Right ventricle myocardium inferior (tissue), 1 donor: Measurements from ENCODE around the gene BCDIN3D. TPM values are rescaled to one million over a fixed set of nuclear protein-coding genes. Genes with fewer than 3 reads are reported as not detected.
"Not testable (repeated sequence)": the region's sequence is repeated elsewhere in the genome, so short reads cannot be mapped to it uniquely, and the experiment has no call there.

Experiments used
- ATAC-seq: fragments of 200-7000 bp; cut with Tn5 transposase; one replicate; pipeline ENCODE4 v1.9.1; 2020; ENCODE audit warnings: mild to moderate bottlenecking, moderate library complexity
- DNase-seq: peaks from one replicate; pipeline ENCODE4 v3.0.0; 2021; ENCODE audit errors: missing footprints
- intact Hi-C: fragments of 100-400 bp; cut with DNase I; formaldehyde crosslinking; loops from one replicate; pipeline ENCODE4 v1.11.0; 2022
- total RNA-seq: library from RNA; stranded (reverse); fragmentation: NEBNext Ultra II Directional; extraction: Animal tissue kit (Norgen Biotek cat#: 25700); gene quantifications from one replicate; pipeline ENCODE4 v1.2.1, GENCODE V29; 2021
- donor health status: DM: no; HTN: yes; CAD: no; lungs with severe emphysema.

The BCDIN3D gene
- total RNA-seq, 1 donor from 2014 or later, result 2.6 TPM

DNA sequence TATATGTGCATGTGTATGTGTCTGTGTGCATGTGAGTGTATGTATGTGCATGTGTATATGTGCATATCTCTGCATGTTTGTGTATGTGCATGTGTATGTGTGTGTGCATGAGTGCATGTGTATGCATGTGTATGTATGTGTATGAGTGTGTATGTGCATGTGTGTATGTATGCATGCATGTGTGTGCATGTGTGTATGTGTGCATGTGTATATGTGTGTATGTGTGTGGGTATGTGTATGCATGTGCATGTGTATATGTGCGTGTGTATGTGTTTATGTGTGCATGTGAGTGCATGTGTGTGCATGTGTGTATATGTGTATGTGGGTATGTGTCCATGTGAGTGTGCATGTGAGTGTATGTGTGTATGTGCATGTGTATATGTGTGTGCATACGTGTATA lies 36.2 kb upstream of the BCDIN3D start:
- DNase-seq, ATAC-seq, intact Hi-C loops: not testable (repeated sequence)

DNA sequence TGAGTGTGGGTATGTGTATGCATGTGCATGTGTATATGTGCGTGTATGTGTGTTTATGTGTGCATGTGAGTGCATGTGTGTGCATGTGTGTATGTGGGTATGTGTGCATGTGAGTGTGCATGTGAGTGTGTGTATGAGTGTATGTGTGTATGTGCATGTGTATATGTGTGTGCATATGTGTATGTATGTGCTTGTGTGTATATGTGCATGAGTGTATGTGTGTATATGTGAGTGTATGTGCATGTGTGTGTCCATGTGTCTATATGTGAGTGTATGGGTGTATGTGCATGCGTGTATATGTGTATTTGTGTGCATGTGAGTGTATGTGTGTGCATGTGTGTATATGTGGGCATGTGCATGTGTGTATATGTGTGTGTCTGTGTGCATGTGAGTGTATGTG lies 35.1 kb upstream of the BCDIN3D start:
- ATAC-seq (no peak), DNase-seq (no peak)
- intact Hi-C loops, result no loop called here

DNA sequence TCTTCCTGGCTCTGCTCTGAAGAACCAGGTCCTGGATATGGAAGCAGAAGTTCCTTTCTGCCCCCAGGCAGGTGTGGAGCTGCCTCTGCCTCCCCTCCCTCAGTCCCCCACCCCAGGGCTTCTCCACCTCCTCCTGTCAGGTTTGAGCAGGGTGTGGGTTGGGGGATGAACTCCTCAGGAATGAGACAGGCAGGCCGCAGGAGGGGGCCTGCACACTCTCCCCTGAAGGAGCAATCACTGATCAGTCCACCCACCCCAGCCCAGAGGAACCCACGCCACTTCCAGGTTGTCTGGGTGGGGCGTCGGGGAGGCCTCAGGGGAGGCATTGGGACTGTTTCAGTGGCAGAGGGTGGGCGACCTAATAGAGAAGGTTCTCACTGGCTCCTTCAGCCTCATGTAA lies 34.2 kb upstream of the BCDIN3D start:
- intact Hi-C loops, result no loop called here
- DNase-seq, result no peak
- no peak for ATAC-seq

DNA sequence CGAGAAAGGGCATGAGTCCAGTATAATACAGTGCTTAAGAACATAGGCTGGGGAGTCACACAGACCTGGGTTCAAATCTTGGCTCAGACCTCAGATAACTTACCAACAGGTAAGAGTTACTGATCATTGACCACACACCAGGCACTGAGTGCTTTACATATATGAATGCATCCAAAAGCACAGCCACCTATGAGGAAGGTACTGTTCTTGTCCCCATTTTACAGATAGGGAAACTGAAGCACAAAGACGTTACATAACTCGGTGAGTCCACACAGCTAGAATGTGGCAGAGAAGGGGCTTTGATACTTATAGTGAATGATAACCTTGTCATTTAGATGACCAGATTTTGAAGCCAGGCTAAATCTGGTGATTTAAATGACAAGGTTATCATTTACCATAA lies 33.2 kb upstream of the BCDIN3D start:
- DNase-seq, result no peak
- no peak for ATAC-seq
- intact Hi-C loops, result no loop called here

DNA sequence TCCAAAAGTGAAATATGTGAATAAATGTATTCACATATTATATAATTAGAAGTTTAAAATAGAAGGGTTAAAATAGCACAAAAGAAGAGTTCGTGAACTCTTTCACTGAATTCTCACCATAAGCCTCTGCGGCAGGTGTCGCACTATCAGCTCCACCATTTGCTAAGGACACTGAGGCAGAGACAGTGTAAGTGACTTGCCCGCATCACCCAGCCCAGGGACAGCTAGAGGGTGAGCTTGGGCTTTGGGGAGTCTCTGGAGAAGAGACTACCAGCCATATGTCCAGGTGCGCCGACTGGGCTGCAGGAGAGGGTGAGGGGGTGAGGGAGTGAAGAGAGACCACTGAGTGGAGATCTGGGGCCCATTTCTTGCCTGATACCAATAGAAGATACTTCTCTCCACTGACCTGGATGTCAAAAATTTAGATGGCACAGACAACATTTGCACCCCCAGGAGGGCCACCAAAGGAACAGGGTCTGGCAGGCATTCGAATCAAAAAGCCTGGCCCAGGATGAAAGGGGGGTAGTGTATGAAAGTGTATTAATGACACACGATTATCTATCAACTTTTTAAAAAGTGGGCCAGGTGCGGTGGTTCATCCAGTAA lies 32.3 kb upstream of the BCDIN3D start:
- ATAC-seq (no peak), DNase-seq (no peak)
- intact Hi-C loops, result no loop called here

DNA sequence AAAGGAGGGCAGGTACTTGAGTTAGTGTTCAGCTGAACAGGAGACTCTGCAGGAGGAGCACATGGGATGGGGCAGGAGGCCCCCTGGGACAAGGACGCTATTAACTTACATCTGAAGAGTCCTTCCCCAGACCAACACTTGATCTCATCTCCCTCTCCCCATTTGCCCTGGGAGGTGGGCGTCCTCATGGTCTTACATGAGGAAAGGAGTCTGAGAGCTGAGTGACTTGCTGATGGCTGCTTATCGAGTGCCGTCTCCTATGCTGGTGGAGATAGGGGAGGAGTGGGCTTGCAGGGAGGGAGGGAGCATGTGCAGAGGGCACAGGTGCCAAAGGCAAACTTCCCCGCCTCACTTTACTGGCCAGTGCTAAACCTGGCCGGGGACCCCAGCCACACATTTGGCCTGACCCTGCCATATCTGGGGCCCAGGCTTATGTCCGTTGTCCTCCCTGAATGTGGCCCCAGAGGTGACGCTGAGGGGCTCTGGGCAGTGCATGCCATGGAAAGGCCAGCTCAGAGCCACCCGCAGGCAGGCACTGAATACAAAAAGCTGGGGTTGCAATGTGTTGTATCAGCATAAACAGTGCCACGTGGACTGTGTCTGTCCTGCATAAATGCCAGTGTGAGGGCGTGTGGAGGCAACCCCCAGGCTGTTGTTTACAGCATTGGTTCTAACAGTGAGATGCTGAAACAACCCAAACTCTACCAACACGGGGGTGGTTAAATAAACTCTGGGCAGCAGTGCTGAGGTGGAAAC lies 31.4 kb upstream of the BCDIN3D start:
- DNase-seq (no peak), ATAC-seq (no peak)
- intact Hi-C loops, result no loop called here

DNA sequence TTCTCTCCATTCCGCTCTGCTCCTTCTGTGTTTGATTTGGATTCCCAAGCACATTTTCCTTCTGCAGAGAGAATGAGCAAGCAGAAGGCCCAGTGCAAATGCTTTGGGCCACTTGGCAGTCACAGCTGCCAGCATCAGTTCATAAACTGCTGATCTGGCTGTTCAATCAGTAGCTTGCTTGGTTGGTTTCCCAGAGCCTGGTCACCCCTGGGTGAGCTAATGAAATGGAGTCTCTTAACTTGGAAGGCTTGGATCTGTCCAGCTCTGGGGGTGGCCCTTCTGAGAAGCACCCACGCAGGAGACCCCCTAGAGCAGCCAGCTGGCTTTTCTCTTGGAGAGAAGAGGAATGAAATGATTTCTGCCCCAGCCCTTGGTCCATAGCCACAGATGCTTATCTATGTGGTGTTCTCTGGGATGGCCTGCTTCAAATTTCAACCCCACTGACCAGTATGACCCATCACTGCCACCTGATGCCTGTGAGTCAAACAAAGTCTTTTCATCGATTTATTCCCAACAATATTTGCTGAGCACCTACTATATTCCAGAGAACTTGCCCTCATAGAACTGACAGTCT lies 30.5 kb upstream of the BCDIN3D start:
- no peak for ATAC-seq
- intact Hi-C loops, result no loop called here
- no peak for DNase-seq

DNA sequence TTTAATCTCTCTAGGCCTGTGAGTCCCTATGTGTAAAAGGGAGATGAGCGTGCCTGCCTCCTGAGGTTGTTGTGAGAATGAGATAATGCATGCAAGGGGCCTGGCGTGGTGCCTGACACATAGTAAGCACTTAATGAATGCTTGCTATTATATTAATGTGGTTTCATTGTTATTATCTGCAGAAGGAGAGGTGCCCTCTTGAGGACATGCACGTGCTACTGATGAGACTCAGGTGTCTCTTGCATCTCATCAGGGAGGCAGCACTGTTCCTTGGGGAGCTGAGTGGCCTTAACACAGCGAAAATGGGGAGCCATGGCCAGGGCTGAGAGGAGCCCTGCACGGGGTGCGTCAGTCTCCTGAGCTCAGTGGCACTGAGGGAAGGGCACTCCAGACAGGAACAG lies 29.9 kb upstream of the BCDIN3D start:
- DNase-seq (no peak), ATAC-seq (no peak)
- intact Hi-C loops, result no loop called here

DNA sequence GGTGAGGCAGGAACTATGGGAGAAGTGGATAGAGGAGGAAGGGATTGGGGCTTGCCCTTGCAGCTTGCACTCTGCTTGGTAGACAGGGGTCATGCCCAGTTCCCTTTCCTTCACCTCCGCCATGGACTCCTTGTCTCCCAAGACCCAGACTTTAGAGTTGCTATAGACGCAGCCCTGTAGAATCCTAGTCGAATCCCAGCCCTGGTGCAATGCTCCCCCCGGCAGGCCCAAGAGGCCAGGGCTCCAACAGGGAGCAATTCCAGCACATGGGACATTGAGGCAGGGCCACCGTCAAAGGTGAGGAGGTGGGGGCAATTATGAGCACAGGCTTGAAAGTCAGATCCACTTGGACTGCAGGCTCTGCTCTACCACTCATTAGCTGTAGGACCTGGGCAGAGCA lies 29.5 kb upstream of the BCDIN3D start:
- DNase-seq, result no peak
- intact Hi-C loops, result no loop called here

DNA sequence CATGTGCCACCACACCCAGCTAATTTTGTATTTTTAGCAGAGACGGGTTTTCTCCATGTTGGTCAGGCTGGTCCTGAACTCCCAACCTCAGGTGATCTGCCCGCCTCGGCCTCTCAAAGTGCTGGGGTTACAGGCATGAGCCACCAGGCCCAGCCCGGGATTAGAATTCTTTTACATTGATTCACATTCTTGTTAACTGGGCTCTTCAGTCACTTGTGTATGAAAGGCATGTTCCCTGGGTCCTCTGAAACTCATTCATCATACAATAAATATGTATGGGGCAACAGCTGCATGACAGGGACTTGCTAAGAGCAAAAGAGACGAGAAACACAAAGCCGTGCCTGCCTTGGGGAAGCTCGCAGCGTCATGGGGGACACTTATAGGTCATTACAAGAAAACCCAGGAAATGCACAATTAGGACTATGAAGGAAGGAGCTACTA lies 28.9 kb upstream of the BCDIN3D start:
- ATAC-seq, DNase-seq, intact Hi-C loops: not testable (repeated sequence)

More for the DNA sequence above, 29.5 kb upstream of the BCDIN3D start:
- no peak for ATAC-seq

DNA sequence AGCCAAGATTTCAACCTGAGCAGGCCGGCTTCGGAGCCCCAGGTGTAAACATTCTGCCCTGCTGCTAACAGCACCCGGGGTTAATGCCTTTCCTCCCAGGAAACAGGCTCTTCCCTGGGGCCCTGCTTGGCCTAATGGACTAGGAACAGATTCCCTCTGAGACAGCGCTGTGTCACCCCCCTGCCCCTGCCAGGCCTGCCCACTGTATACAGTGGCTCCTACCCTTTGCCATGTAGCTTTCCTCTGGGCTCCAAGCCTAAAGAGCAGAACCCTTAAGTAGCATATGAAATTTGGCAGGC lies 28.3 kb upstream of the BCDIN3D start:
- intact Hi-C loops, result no loop called here
- no peak for DNase-seq

DNA sequence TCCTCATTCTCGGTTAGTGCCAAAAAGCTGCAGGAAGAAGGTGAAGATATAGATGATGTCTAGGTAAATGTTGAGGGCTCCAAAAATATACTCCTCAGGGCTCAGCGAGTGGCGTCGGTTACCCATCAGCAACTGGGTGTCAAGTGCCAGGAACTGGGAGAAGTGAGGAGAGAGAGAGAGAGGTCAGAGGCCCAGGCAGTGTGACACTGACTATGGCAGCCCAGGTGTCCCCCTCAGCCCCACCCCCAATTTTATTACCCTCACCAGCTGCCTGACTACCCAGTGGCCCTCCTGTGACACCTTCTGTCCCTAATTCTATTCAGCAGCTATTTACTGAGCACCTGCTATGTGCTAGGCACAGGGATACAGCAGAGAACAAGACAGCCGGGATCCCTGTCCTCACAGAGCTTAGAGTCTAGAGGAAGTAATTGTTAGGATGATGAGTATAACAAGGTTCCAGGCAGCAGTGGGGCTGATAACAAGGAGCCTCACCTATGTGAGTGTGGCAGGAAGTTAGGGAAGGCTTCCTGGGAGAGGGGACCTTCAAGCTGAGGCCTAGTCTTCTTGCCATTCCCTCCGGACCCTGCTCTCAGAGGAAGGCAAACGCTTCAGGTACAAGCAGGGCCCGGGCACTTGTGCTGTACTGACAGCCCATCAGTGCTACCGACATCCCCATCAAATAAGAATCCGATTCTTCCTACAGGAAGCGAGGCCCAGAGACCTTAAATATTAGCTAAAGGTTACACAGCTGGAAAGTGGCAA lies 27.8 kb upstream of the BCDIN3D start:
- intact Hi-C loops, result no loop called here
- ATAC-seq (no peak), DNase-seq (no peak)

More for the DNA sequence above, 28.3 kb upstream of the BCDIN3D start:
- ATAC-seq, result no peak

DNA sequence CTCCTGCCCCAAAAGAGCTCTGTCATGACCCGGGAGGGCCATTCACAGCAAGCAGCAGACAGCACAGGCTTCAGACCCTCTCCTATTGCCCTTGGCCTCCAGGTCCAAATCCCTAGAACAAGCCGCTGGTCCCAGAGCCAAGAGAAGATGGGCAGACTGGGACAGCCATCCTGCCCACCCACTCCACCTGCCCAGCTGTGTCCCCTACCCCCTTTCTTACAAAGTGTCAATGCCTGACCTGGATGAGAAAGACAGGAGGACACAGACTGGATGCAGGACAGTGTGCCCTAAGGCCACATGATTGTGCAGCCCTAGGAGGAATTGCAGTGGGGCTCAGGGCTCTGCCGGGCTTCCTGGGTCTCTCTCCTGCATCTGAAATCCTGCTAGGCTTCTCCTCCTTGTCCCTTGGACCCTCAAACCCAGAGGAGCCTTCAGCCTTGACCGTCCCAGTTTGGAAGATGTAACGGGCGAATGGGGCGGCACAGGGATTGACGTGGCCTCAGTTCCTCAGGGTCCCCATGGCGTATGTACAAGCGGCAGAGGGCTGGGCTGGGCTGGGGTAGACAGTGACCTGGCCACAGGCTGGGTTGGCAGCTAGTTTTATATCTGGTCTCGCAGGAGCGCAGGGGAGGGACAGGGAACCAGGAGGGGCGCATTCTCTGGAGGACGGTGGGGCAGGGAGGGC lies 27.1 kb upstream of the BCDIN3D start:
- intact Hi-C loops, result loop anchor here (2.0 to 5.0 kb wide), 2 partner anchors 97 to 202 kb away; no protein-coding TSS in a partner anchor
- no peak for DNase-seq
- ATAC-seq, result no peak

DNA sequence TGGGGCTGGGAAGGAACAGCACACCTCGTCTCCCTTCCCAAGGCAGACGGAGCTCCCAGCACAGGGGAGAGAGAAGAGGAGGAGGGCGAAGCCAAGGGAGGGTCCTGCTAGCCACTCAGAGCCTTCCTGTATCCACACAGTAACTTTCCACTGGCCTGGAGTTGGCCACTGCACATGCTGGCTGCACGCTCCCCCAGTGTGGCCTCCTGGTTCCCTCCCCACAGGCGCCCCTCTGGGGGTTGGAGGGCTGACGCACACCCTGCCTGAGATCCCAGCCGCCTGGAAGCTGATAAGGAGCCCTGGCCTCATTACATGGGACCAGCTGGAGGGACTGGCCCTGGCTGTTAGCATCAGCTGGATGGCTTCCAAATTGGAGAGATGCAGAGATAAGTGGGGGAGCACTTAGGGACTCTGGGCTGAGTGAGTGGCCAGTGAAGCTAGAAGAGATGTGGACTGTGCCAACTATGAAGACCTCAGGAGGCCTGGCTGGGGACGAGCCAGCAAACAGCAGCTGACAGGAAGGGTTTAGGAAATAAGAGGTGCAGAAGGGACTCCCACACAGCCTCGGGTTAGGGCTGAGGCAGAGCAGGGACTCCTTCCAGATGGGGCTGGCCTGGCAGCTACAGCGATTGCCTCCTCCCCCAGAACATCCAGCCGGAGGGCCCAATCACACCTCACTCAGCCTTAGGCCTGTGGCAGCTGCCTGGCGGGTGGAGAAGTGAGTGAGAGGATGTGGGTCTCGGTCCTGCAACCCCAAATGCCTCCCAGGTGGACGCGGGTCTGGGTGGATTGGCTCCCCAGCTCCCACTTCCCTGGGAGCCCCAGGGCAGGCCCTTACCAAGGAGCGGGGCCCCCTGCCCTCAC lies 26.3 kb upstream of the BCDIN3D start:
- DNase-seq (peak; percentile 94), ATAC-seq (peak; percentile 90)
- intact Hi-C loops, result loop anchor here (2.0 to 5.0 kb wide), 2 partner anchors 98 to 203 kb away; no protein-coding TSS in a partner anchor

DNA sequence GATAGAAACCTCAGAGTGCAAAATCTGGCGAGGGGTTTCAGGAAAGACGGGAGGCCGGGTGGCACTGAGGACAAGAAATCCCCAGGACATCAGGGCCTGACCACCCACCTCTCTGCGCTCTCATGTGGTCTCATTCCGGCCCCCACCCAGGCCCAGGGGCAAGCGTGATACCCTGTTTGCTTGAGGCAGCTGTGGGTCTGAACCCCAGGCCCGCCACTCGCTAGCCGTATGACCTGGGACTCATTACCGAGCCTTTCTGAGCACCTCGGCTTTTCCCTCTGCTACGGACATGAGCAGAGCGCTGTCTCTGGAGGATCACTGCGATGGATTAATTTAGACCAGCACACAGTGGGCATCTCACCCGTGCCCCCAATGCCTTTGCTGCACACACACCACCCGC lies 25.5 kb upstream of the BCDIN3D start:
- DNase-seq, result no peak
- ATAC-seq, result no peak
- intact Hi-C loops, result loop anchor here (2.0 to 5.0 kb wide), 2 partner anchors 98 to 204 kb away; no protein-coding TSS in a partner anchor

DNA sequence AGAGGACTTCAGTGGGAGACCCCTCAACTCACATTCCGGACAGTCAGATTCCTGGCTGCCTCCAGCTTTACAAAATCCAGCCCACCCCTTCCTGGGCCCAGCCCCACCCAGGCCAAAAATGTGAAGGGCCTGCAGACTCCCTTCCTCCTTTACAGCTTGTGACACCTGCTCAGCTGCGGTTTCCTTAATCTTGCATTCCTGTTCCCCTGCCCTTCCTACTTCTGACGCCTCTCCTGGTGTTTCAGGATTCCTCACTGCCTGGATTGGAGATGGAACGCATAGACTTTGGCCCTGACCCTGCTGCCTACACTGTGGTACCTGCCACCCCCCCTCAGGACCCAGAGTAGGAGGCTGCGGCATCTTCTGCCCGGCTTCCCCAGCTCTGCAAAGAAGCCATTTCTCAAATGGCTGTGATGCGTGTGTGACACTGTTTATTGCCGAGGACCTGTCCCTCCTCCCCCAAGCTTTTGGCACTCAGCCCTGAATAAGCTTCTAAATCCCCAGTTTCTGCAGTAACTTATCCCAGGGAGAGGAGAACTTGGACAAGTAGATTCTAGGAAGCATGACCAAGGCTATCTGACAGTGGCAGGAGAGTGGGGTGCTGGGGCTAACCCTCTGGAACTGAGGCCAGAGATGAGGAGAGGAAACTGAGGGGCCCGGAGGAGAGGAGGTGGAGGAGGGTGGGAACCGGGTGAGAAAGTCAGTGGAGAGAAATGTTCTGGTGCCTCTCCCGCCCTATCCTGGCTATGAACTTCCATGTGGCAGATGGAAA lies 24.9 kb upstream of the BCDIN3D start:
- no peak for DNase-seq

More for the DNA sequence above, 24.9 kb upstream of the BCDIN3D start:
- intact Hi-C loops, result loop anchor here (1.0 to 5.0 kb wide), 4 partner anchors 78 to 205 kb away; partner anchors contain the start of gene ASIC1
- ATAC-seq, result peak; percentile 1
